ENCODE measurements around the gene CYP46A1.

The CYP46A1 gene

DNA sequence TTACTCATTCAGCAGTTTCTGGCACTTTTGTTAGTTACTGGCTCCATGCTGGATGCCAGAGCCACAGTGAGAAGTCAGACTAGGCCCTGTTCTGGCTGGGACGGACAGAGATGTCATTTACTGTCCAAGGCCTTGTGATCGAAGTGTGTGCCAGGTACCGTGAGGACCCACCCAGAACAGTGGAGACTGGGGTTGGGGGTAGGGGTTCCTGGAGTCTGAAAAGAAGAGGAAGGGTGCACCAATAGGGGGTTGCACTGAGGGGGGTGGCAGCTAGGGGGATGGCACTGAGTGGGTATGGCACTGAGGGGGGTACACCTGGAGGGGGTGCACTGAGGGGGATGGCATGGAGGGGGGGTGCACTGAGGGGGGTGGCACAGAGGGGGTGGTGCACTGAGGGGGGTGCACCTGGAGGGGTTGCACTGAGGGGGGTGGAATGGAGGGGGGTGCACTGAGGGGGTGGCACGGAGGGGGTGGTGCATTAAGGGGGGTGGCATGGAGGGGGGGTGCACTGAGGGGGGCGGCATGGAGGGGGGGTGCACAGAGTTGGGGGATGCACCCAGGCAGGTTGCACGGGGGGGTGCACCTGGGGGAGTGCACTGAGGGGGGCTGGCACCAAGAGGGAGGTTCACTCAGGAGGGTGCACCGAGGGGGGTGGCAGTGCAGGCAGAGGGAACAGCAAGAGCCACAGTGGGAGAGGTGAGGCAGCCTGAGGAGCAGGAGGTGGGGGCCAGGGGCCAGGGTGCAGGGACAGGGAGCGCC is 10.6 kb upstream of the CYP46A1 start:
- DNase-seq = no peak

GRCh38 chr14:99674064-99674650 is 9.9 kb upstream of the CYP46A1 start:
- no peak for DNase-seq

GRCh38 chr14:99674776-99675381 is 9.2 kb upstream of the CYP46A1 start:
- no peak for DNase-seq

DNA sequence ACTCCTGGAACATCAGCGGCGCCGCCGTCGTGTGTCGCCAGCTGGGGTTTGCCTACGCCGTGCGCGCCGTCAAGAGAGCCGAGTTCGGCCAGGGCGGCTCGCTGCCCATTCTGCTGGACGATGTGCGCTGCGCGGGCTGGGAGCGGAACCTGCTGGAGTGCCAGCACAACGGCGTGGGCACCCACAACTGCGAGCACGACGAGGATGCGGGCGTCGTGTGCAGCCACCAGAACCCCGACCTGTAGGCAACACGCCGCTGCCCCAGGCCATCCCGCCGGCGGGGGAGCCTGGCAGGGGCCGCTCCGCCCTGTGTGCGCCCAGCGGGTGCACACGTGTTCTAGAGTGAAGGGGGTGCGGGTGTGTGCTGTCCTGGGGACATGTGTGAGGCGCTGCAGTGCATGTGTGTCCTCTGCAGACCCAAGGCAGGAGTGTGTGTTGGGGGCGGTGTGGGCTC is 8.7 kb upstream of the CYP46A1 start:
- no peak for DNase-seq

DNA sequence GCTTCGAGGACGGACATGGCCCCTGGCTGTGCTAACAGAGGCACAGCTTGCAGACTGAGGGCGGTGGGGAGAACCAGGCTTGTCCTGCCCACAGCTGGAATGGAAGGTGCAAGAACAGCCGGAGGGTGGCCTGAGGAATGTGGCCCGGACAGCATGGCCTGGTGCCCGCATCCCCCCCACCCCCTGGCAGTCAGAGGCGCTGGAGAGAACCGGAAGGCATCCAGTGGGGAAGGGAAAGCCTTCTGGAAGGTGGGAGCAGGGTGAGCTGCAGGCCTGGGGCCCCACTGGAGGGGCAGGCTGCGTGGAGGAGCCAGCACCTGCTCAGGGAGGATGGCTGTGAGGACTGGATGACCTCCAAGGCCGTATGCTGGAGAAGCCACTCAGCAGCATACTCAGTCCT is 8.1 kb upstream of the CYP46A1 start:
- DNase-seq = no peak

- DNase-seq = no peak
Observed at GRCh38 chr14:99676657-99677056, 7.4 kb upstream of the CYP46A1 start.

GRCh38 chr14:99677231-99678140 is 6.6 kb upstream of the CYP46A1 start:
- no peak for DNase-seq

- no peak for DNase-seq
Observed at GRCh38 chr14:99678198-99678597, 5.9 kb upstream of the CYP46A1 start.

DNA sequence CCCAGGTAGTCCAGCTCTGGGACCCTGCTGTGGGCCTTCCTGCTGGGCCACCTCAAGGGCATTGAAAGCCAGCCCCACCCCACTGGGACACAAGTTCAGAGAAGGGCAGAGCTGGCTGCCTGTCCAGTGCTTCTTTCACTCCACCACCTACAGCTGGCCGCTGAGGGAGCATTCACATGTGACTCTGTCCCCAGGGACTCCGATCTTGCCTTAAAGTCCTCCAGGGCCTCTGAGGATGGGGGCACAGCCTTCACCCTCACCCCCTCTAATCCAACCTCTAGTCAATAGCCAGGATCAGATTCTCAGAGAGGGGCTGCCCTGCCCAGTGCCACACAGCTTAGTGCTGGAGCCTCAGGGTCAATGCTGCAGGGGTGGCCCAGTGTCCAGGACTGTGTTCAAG is 5.0 kb upstream of the CYP46A1 start:
- no peak for DNase-seq

GRCh38 chr14:99679543-99679942 is 4.6 kb upstream of the CYP46A1 start:
- no peak for DNase-seq

- DNase-seq = no peak
Observed at GRCh38 chr14:99679996-99680395, 4.1 kb upstream of the CYP46A1 start.

DNA sequence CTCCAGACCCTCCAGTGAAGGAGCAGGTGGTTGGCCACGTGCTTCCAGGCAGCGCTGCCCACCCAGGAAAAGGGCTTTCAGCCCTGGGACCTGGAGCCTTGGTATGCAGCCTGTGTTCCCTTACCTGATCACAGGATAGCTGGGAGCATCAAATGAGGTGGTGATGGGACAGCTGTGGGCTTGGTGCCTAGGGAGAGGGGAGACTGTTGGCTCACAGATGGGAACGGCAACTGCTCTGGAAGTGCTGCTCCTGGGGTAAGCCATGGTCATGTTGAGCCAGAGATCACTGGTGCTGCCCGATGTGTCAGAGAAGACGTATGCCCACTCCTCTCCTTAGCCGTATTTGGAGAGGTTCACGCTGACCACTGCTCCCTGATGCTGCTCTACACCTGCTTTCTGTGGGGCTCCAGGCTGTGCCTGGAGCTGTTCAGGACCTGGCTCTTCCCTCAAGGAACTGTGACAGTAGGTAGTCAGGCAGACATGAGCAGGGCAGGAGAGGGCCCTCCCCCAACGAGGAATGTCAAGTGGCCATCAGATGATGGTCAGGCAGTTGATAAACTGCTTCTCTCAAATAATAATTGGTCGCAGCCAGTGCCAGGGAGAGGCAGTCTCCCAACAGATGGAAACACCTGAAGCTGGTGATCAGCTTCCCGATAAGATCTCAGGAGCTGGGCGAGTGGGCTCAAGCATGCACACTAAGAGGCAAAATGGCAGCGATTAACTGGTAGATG is 2.8 kb upstream of the CYP46A1 start:
- DNase-seq = no peak

DNA sequence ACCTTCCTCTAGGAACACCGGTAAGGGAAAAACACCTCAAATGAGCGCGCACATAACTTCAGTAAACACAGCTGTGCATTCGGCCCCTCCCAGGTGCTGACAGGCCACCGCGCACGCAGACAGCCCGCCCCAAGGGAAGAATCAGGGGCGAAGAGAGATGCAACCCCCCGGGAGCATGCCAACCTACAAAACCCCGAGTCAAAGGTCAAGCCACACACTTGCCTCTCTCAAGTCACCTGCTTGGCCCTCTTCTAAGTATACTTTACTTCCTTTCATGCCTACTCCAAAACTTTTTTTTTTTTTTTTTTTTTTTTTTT is 2.3 kb upstream of the CYP46A1 start:
- no peak for DNase-seq

GRCh38 chr14:99682809-99683618 is 1.1 kb upstream of the CYP46A1 start:
- DNase-seq = peak in 51 of 56 donors; percentile 24 to 88 (median 64)

GRCh38 chr14:99684410-99684934 is 374 bp downstream of the CYP46A1 start:
- DNase-seq = peak in 1 of 56 donors; percentile 69

DNA sequence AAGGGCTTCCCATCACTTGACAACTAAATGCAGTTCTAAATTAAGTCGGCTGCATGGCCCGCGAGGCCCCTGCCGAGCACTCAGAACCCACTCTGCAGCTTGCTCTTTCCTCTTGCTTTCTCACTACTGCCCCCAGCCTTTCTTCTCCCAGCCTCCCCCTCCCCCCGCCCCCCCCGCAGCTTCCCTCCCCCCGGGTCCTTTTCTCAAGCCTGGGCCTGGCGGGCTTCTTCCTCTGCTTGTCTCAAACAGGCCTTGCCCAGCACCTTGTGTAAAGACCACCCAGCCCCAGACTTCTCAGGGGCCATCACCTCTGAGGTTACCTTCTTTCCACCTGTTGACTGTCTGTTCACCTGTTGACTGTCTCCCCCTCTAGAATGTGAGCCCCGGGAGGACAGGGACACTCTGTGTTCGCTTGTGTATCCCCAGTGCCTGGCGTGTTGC is 1.1 kb downstream of the CYP46A1 start:
- no peak for DNase-seq

DNA sequence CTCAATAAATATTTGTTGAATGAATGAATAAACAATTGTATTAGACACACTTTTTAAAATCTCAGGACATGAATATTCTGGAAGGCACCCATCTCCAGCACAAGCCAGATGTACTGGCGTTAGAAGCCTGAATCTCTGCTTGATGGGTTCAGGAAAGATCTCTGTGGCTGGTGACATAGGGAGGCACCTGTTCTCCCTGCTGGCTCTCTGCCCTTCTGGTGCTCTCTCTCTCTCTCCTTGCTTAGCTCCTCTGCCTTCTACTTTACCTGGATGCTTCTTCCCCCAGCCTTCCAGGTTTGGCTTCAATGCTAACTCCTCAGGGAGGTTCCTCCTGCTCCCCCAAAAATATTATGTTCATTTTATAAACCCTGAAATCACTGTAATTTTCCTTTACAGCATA is 1.5 kb downstream of the CYP46A1 start:
- DNase-seq = no peak

GRCh38 chr14:99686557-99687283 is 2.6 kb downstream of the CYP46A1 start:
- no peak for DNase-seq

Measured in nucleus accumbens (tissue), 56 donors.